ENCODE measurements around the gene LDLRAD2. TPM values are rescaled to one million over a fixed set of nuclear protein-coding genes. Genes with fewer than 3 reads are reported as not detected.

Gene LDLRAD2
- total RNA-seq, 1 donor from 2014 or later, result 0.14 TPM

GRCh38 chr1:21861602-21862429, 49.8 kb downstream of the LDLRAD2 start:
- no peak overlapping the region for H3K27ac Mint-ChIP-seq (ENCODE audit: unreplicated experiment)
- Histone ChIP-seq H2AFZ (ENCODE audit: low read depth, low read length) (no peak overlapping the region), H3K27me3 (ENCODE audit: insufficient read depth, low read length) (no peaks in the 10 kb centered on the region), H3K27ac (ENCODE audit: low read depth, low read length) (no peak overlapping the region), H3K4me3 (ENCODE audit: insufficient read depth, low read depth, low read length) (no peak overlapping the region), H3K36me3 (ENCODE audit: insufficient read depth, low read length) (peaks cover 13% of the 10 kb centered on the region), H3K4me1 (ENCODE audit: insufficient read depth, low read length) (peaks cover 17% of the 10 kb centered on the region), H3K4me2 (ENCODE audit: low read length) (peak overlapping the region; percentile 2), H3K9ac (ENCODE audit: low read length) (no peak overlapping the region), H3K9me3 (ENCODE audit: insufficient read depth, low read depth, low read length) (no peaks in the 10 kb centered on the region), H3K79me2 (ENCODE audit: insufficient read depth, low read length) (no peaks in the 10 kb centered on the region), H4K20me1 (ENCODE audit: insufficient read depth, low read length) (peaks cover 44% of the 10 kb centered on the region)
- H3K4me1 Mint-ChIP-seq (ENCODE audit: low read depth, unreplicated experiment), result peaks cover 2% of the 10 kb centered on the region
- H3K4me3 Mint-ChIP-seq (ENCODE audit: unreplicated experiment), result no peak overlapping the region
- DNase-seq (ENCODE audit: low read depth) (peak; percentile 54), FAIRE-seq (no peak)
- peaks cover 27% of the 10 kb centered on the region for H3K36me3 Mint-ChIP-seq (ENCODE audit: low read depth, unreplicated experiment)
- H3K27me3 Mint-ChIP-seq (ENCODE audit: low read depth, unreplicated experiment), result no peaks in the 10 kb centered on the region
- no peak for TF ChIP-seq EZH2 (IDR thresholded peaks at IDR 0.05; ENCODE audit: insufficient read depth, low read length)
- no peak for TF ChIP-seq CTCF (IDR thresholded peaks at IDR 0.05; ENCODE audit: insufficient read depth, low read depth, low read length)
- H3K9me3 Mint-ChIP-seq (ENCODE audit: unreplicated experiment), result no peaks in the 10 kb centered on the region

- Histone ChIP-seq H4K20me1 (ENCODE audit: insufficient read depth, low read length) (peaks cover 42% of the 10 kb centered on the region), H3K36me3 (ENCODE audit: insufficient read depth, low read length) (peaks cover 15% of the 10 kb centered on the region), H3K4me1 (ENCODE audit: insufficient read depth, low read length) (peaks cover 7% of the 10 kb centered on the region), H3K4me2 (ENCODE audit: low read length) (no peak overlapping the region), H3K9ac (ENCODE audit: low read length) (no peak overlapping the region), H3K27ac (ENCODE audit: low read depth, low read length) (no peak overlapping the region), H3K27me3 (ENCODE audit: insufficient read depth, low read length) (no peaks in the 10 kb centered on the region), H3K9me3 (ENCODE audit: insufficient read depth, low read depth, low read length) (no peaks in the 10 kb centered on the region), H3K79me2 (ENCODE audit: insufficient read depth, low read length) (no peaks in the 10 kb centered on the region), H2AFZ (ENCODE audit: low read depth, low read length) (no peak overlapping the region), H3K4me3 (ENCODE audit: insufficient read depth, low read depth, low read length) (no peak overlapping the region)
- Mint-ChIP-seq H3K36me3 (ENCODE audit: low read depth, unreplicated experiment) (peaks cover 25% of the 10 kb centered on the region), H3K27me3 (ENCODE audit: low read depth, unreplicated experiment) (no peaks in the 10 kb centered on the region), H3K9me3 (ENCODE audit: unreplicated experiment) (no peaks in the 10 kb centered on the region), H3K4me3 (ENCODE audit: unreplicated experiment) (no peak overlapping the region), H3K27ac (ENCODE audit: unreplicated experiment) (no peak overlapping the region), H3K4me1 (ENCODE audit: low read depth, unreplicated experiment) (no peaks in the 10 kb centered on the region)
- no peak for TF ChIP-seq CTCF (IDR thresholded peaks at IDR 0.05; ENCODE audit: insufficient read depth, low read depth, low read length)
- no peak for TF ChIP-seq EZH2 (IDR thresholded peaks at IDR 0.05; ENCODE audit: insufficient read depth, low read length)
- DNase-seq (ENCODE audit: low read depth) (no peak), FAIRE-seq (no peak)
Measured at GRCh38 chr1:21863981-21864380, 51.9 kb downstream of the LDLRAD2 start.

GRCh38 chr1:21864730-21865129, 52.7 kb downstream of the LDLRAD2 start:
- Histone ChIP-seq H2AFZ (ENCODE audit: low read depth, low read length) (no peak overlapping the region), H3K4me2 (ENCODE audit: low read length) (no peak overlapping the region), H3K36me3 (ENCODE audit: insufficient read depth, low read length) (peaks cover 15% of the 10 kb centered on the region), H3K4me1 (ENCODE audit: insufficient read depth, low read length) (peaks cover 11% of the 10 kb centered on the region), H3K9me3 (ENCODE audit: insufficient read depth, low read depth, low read length) (no peaks in the 10 kb centered on the region), H3K79me2 (ENCODE audit: insufficient read depth, low read length) (no peaks in the 10 kb centered on the region), H3K27me3 (ENCODE audit: insufficient read depth, low read length) (no peaks in the 10 kb centered on the region), H3K9ac (ENCODE audit: low read length) (no peak overlapping the region), H4K20me1 (ENCODE audit: insufficient read depth, low read length) (peaks cover 50% of the 10 kb centered on the region), H3K4me3 (ENCODE audit: insufficient read depth, low read depth, low read length) (no peak overlapping the region), H3K27ac (ENCODE audit: low read depth, low read length) (no peak overlapping the region)
- no peak overlapping the region for H3K4me3 Mint-ChIP-seq (ENCODE audit: unreplicated experiment)
- H3K27me3 Mint-ChIP-seq (ENCODE audit: low read depth, unreplicated experiment), result no peaks in the 10 kb centered on the region
- FAIRE-seq (no peak), DNase-seq (ENCODE audit: low read depth) (no peak)
- H3K36me3 Mint-ChIP-seq (ENCODE audit: low read depth, unreplicated experiment), result peaks cover 28% of the 10 kb centered on the region
- H3K9me3 Mint-ChIP-seq (ENCODE audit: unreplicated experiment), result no peaks in the 10 kb centered on the region
- H3K27ac Mint-ChIP-seq (ENCODE audit: unreplicated experiment), result no peak overlapping the region
- no peaks in the 10 kb centered on the region for H3K4me1 Mint-ChIP-seq (ENCODE audit: low read depth, unreplicated experiment)
- no peak for TF ChIP-seq EZH2 (IDR thresholded peaks at IDR 0.05; ENCODE audit: insufficient read depth, low read length)
- TF ChIP-seq CTCF (IDR thresholded peaks at IDR 0.05; ENCODE audit: insufficient read depth, low read depth, low read length), result no peak
